GM18873 (cell line): ENCODE results near the gene GJA4.
"Not testable (repeated sequence)": the region's sequence is repeated elsewhere in the genome, so short reads cannot be mapped to it uniquely, and the experiment has no call there.

Experiments used
- ATAC-seq: cut with Tn5 transposase; IDR thresholded peaks from one replicate; pipeline ENCODE4 v1.9.1; 2021; ENCODE audit warnings: mild to moderate bottlenecking, moderate library complexity, moderate number of reproducible peaks; ENCODE audit not compliant: unreplicated experiment, low FRiP score

GJA4 gene

GRCh38 chr1:34786521-34787325 lies 6.1 kb upstream of the GJA4 start:
- ATAC-seq: no peak

- ATAC-seq: no peak
Measured at GRCh38 chr1:34787461-34788420, 5.1 kb upstream of the GJA4 start.

DNA sequence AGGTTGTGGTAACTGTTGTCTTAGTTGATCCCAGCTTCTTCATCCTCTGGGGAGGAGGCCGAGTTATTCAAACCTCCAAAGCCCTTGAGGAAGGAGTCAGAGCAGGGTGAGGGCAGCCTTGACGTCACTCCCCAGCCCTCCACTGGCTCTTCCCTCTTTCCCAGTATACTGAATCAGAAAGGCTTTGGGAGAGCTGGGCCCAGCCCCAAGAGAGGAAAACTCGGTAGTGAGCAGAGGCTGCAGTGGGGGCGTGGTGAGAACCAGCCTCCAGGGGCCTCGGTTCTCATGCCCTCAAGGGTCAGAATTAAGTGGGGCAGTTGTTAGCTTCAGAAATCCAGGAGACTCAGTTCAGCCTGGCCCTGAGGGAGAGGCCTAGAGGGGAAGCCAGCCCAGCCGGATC lies 1.8 kb upstream of the GJA4 start:
- no peak for ATAC-seq

- ATAC-seq: no peak
Measured at GRCh38 chr1:34792424-34792823, 375 bp upstream of the GJA4 start.

DNA sequence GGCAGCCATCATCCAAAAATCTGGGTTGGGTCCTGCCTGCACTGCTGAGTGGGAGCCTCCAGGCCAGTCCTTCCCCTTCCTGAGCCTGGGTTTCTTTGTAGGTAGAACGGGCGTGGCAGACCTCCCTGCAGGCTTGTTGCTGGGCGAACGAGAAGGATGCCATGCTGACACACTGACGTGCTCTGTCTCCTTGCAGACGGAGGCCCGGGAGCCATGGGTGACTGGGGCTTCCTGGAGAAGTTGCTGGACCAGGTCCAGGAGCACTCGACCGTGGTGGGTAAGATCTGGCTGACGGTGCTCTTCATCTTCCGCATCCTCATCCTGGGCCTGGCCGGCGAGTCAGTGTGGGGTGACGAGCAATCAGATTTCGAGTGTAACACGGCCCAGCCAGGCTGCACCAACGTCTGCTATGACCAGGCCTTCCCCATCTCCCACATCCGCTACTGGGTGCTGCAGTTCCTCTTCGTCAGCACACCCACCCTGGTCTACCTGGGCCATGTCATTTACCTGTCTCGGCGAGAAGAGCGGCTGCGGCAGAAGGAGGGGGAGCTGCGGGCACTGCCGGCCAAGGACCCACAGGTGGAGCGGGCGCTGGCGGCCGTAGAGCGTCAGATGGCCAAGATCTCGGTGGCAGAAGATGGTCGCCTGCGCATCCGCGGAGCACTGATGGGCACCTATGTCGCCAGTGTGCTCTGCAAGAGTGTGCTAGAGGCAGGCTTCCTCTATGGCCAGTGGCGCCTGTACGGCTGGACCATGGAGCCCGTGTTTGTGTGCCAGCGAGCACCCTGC lies 1.4 kb downstream of the GJA4 start:
- no peak for ATAC-seq

DNA sequence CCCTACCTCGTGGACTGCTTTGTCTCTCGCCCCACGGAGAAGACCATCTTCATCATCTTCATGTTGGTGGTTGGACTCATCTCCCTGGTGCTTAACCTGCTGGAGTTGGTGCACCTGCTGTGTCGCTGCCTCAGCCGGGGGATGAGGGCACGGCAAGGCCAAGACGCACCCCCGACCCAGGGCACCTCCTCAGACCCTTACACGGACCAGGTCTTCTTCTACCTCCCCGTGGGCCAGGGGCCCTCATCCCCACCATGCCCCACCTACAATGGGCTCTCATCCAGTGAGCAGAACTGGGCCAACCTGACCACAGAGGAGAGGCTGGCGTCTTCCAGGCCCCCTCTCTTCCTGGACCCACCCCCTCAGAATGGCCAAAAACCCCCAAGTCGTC lies 2.0 kb downstream of the GJA4 start:
- ATAC-seq: no peak

- no peak for ATAC-seq
Measured at GRCh38 chr1:34795916-34796315, 3.1 kb downstream of the GJA4 start.

GRCh38 chr1:34796990-34797389 lies 4.2 kb downstream of the GJA4 start:
- ATAC-seq: no peak

DNA sequence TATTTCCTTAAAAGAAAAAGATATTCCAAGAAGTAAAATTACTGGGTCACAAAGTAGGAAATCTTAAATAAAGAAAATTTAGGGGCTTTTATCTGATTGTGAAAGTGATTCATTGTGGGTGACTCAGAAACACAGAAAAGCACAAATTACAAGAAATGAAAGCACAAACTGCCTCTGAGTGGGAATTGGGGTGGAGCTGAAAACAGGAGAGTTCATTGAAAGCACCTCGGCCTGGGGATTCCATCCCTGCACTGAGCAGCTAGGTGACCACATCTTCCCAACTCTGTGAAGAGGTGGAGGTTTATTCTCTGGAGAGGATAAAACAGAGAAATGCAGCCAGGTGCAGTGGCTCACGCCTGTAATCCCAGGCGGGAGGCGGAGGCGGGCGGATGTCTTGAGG lies 7.4 kb downstream of the GJA4 start:
- no peak for ATAC-seq

- no peak for ATAC-seq
Measured at GRCh38 chr1:34803770-34804169, 11.0 kb downstream of the GJA4 start.

GRCh38 chr1:34806396-34806795 lies 13.6 kb downstream of the GJA4 start:
- ATAC-seq: no peak

- no peak for ATAC-seq
Measured at GRCh38 chr1:34808051-34808810, 15.4 kb downstream of the GJA4 start.

GRCh38 chr1:34810781-34811180 lies 18.0 kb downstream of the GJA4 start:
- ATAC-seq: not testable (repeated sequence)

GRCh38 chr1:34816332-34816731 lies 23.5 kb downstream of the GJA4 start:
- ATAC-seq: no peak

- no peak for ATAC-seq
Measured at GRCh38 chr1:34816778-34817177, 24.0 kb downstream of the GJA4 start.

DNA sequence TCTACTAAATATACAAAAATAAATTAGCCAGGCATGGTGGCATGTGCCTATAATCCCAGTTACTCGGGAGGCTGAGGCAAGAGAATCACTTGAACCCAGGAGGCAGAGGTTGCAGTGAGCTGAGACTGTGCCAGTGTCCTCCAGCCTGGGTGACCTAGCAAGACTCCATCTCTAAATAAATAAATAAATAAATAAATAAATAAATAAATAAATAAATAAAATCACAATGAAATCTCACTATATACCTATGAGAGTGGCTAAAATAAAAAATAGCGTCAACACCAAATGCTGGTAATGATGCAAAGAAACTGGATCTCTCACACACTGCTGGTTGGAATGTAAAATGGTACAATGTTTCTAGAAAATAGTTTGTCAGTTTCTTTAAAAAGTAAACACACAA lies 26.1 kb downstream of the GJA4 start:
- ATAC-seq: not testable (repeated sequence)

DNA sequence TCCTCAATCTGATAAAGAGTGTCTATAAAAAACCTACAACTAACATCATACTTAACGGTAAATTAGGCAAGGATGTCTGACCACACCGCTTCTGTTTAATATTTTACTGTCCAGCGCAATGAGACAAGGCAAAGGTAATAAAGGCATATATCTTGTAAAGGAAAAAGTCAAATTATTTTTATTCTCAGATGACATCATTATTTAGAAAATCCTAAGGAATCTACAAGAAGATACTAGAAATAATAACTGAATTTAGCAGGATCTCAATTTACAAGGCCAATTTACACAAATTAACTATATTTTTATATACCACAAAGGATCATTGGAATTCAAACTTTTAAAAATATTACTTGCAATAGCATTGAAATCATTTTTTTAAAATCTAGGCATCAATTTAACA lies 29.4 kb downstream of the GJA4 start:
- no peak for ATAC-seq

DNA sequence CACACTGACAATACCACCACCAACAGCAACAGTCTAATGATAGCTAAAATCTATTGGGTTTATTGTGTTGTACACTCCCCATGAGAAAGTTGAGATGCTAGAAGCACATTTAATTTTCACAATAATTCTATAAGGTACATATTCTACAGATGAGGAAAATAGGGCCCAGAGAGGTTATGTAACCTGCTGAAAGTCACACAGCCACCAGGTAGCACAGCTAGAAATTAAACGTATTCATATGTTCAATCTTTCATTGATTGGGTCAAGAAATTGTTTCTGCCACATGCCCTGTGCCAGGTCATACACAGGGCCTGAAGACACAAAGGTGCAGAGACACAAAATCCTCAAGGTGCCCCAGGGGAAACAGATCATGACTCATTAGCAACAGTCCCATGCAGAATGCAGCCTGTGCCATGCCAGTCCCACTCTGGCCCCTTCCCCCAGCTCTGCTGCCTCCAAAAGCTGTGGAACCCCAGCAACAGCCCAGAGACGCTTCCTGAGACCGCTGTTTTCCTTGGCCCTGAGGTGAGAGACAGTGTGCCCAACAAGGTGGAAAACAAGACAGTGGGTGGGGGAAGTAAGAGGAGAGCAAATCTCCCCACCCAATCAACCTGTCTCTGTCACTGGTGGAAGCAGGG lies 32.1 kb downstream of the GJA4 start:
- ATAC-seq: no peak

- ATAC-seq: no peak
Measured at GRCh38 chr1:34825455-34826091, 32.8 kb downstream of the GJA4 start.
